GM08714 (cell line): Measurements from ENCODE around the gene TXNDC2.
"Not testable (repeated sequence)": the region's sequence is repeated elsewhere in the genome, so short reads cannot be mapped to it uniquely, and the experiment has no call there.

Source experiments
- H3K4me3 ChIP-seq: fragments of 200-500 bp; sonication (Bioruptor generic); 2 replicates; pipeline ENCODE4 v1.5.1; 2014; ENCODE audit warnings: mild to moderate bottlenecking, low read length, inconsistent platforms
- ZNF274 ChIP-seq: IDR thresholded peaks from 2 replicates; pipeline ENCODE4 v1.6.1; 2012; ENCODE audit warnings: mild to moderate bottlenecking, low read depth, low read length

The TXNDC2 gene

DNA sequence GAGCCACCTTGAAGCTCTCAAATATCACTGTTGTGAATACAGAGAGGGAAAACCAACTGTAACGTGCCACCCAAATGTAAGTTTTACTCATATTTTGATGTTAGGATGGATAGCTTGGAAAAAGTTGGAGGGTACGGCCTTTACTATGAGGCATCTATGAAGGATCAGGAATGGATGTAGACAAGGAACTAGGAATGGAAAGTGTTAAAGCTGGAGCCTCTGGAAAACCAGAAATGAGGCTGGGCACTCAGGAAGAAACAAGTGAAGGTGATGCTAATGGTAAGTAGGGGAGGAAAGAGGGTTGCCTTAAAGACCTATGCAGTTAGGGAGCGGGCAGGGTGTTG, 204 bp downstream of the TXNDC2 start:
- no peak overlapping the region for H3K4me3 ChIP-seq
- TF ChIP-seq ZNF274 = no peak

DNA sequence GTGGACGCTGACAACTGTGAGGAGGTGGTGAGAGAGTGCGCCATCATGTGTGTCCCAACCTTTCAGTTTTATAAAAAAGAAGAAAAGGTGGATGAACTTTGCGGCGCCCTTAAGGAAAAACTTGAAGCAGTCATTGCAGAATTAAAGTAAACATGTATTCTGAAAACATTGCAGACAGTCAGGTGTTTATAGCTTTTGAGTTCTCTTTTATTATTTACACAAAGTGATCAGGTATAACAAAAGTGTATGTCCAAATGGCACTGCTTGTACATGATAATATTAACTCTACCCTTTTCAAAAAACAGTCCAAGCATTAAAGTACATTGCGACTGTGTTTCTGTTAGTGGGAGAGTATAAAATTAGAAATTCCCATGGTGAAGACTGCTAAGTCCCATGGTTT, 2.2 kb downstream of the TXNDC2 start:
- TF ChIP-seq ZNF274 = no peak

DNA sequence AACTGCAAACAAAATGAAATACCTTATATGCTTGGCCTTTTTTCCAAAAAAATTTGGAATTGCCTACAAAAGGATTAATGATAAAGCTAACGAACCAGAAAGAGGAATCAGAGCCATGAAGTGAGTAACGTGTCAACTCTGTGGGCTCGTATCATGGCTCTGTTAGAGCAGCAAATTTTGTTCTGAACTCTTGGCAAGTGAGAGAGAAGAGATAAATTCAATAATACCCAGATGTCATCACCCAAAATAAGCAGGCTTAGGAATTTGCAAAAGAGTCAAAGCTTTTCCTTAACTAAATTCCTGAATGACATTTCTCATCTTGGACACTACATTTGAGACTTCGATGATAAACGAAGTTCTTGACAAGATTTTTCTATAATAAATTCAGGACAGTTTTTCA, 4.4 kb downstream of the TXNDC2 start:
- no peak overlapping the region for H3K4me3 ChIP-seq
- TF ChIP-seq ZNF274 = no peak

More for the DNA sequence above, 2.2 kb downstream of the TXNDC2 start:
- H3K4me3 ChIP-seq = no peak overlapping the region

DNA sequence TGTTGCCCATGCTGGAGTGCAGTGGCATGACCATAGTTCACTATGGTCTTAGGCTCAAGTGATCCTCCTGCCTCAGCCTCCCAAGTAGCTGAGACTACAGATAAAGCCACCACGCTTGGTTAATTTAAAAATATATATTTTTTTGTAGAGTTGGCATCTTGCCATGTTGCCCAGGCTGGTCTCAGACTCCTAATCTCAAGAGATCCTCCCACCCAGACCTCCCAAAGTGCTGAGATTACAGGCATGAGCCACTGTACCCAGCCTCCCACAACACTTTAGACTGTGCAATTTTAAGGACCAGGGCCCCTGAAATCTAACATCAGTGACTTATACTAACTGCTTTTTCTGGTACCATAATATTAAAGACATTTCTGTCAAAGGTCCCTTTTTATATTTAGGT, 5.2 kb downstream of the TXNDC2 start:
- no peak overlapping the region for H3K4me3 ChIP-seq
- TF ChIP-seq ZNF274 = no peak

DNA sequence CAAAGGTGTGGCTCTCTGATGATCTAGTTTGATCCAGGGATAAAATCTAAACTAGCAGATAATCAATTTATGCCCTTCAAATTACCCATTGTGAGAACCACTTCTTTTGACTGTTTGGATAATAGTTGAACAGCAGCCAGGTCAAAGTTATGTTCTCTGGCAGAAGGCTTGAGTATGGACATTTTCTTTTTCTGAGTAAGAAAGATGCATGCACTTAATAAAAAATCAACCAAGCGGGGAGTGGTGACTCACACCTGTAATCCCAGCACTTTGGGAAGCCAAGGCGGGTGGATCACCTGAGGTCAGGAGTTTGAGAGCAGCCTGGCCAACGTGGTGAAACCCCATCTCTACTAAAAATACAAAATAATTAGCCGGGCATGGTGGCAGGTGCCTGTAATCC, 5.7 kb downstream of the TXNDC2 start:
- H3K4me3 ChIP-seq = not testable (repeated sequence)

DNA sequence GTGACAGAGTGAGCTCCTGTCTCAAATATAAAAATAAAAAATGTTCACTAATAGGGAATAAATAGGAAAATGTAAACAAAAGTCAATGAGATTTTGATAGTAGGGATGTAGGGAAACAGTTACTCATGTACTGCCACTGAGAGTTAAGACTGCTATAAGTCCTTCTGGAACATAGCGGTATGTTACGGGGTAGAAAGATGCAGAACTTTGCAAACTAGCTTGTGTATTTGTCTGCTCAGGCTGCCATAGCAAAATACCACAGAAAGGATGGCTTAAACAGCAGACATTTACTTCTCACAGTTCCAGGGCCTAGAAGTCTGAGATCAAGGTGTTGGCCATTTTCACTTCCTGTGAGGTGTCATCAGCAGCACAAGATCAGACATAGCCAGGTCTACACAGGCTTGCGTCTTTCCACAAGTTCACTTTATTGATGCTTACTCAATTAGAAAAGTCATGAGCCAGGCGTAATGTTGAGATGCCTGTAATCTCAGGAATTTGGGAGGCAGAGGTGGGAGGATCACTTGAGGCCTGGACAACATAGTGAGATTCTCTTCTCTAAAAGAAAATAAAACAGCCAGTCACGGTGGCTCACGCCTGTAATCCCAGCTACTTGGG, 8.8 kb downstream of the TXNDC2 start:
- no peak for TF ChIP-seq ZNF274
- H3K4me3 ChIP-seq = no peak overlapping the region

DNA sequence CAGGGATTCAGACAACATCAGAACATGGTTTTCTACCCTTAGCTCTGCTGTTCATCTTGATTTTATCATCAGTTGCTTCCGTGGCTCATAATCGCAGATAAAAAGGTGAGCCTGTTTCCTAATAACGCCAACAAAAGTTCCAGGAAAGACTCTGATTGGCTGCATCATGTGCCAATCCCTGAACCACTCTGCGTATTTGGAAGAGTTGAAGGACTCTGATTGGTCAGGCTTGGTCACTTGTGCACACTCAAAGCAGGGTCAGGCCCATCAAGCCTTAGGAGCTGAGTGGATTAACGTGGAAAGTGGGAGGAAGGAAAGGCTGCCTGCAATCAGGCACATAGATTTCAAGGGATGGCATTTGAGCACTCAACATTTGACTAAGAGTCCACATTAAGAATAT, 11.4 kb downstream of the TXNDC2 start:
- no peak overlapping the region for H3K4me3 ChIP-seq
- no peak for TF ChIP-seq ZNF274

DNA sequence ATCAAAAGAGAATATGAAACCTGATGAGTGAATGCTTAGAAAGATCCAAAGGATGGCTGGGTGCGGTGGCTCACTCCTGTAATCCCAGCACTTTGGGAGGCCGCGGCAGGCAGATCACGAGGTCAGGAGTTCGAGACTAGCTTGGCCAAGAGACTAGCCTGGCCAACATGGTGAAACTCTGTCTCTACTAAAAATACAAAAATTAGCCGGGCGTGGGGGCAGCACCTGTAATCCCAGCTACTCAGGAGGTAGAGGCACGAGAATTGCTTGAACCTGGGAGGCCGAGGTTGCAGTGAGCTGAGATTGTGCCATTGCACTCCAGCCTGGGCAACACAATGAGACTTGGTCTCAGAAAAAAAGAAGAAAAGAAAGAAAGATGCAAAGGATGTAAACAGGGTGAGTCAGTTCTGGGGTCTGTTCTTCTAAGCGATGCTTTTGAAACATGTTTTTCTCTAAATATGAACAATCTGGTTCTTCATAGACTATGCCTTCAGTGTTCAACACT, 12.1 kb downstream of the TXNDC2 start:
- not testable (repeated sequence) for H3K4me3 ChIP-seq

DNA sequence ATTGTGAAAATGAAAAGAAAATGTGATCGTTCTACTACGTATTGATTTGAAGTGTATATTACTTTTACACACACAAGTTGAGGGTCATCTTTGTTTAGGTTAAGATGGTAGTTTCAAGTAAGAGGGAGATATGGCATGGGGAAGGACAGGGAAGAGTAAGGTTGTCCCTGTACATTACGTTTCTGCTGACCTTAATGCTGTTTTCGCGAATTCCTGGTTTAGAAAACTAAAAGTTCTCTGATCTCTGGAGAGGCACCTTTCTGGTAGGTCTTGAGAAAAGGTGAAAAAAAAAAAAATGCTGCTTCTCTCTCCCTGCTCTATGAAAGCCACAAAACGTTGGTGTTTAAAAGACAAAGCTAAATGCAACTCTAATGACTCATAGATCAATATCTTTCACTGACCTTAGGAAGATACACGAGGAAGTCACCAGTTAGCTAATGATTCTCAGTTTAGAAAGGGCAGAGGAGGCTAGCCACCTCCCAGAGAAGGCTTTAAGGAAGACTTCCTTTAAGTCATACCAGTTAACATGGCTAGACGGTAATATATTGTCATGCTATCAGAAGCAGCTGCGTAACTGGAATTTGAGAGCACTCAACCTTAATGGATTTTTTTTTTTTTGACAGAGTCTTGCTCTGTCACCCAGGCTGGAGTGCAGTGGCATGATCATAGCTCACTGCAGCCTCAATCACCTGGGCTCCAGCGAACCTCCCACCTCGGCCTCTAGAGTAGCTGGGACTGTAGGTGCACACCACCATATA, 13.2 kb downstream of the TXNDC2 start:
- TF ChIP-seq ZNF274 = no peak
- H3K4me3 ChIP-seq = no peak overlapping the region

DNA sequence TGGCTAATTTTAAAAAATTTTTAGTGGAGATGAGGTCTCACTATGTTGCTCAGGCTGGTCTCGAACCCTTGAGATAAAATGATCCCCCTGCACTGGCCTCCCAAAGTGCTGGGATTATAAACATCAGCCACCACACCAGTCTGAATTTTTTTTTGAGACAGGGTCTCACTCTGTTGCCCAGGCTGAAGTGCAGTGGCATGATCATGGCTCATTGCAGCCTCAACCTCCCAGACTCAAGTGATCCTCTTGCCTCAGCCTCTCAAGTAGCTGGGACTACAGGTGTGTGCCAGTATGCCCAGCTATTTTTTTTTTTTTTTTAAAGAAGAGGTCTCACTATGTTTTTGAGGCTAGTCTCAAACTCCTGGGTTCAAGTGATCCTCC, 13.8 kb downstream of the TXNDC2 start:
- not testable (repeated sequence) for H3K4me3 ChIP-seq

DNA sequence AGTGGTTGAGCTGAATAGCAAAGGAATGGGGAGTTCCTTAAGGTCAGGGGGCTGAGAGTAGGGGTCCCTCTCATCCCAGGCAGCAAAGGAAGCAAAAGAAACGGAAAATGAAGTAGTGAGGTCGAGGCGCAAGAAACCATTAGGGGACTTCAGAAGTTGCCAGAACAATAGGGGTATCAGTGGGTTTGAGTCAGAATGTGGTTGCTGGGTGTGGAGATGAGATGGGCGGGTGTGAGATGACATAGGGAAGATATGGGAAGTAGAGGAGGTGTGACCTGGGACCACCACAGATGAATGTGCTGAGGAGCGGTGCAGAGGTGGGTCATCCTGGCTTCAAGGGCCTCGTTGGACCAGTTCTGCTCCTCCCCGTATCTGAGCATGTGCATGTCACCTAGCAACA, 14.9 kb downstream of the TXNDC2 start:
- H3K4me3 ChIP-seq = no peak overlapping the region

DNA sequence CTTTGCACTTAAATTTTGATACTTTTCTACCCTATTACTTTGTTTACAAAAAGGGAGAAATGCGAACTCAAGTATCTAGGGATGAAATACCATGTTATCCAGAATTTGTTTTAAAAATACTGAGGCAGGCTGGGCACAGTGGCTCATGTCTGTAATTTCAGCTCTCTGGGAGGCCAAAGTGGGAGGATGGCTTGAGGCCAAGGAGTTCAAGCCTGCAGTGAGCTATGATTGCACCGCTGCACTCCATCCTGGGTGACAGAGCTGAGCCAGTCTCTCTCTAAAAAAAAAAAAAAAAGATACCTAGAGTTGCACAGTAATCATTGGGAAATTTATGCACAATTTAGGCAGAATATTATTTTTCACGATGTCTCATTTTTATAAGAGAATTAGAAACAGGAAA, 15.6 kb downstream of the TXNDC2 start:
- no peak for TF ChIP-seq ZNF274
- no peak overlapping the region for H3K4me3 ChIP-seq

More for the DNA sequence above, 14.9 kb downstream of the TXNDC2 start:
- no peak for TF ChIP-seq ZNF274

DNA sequence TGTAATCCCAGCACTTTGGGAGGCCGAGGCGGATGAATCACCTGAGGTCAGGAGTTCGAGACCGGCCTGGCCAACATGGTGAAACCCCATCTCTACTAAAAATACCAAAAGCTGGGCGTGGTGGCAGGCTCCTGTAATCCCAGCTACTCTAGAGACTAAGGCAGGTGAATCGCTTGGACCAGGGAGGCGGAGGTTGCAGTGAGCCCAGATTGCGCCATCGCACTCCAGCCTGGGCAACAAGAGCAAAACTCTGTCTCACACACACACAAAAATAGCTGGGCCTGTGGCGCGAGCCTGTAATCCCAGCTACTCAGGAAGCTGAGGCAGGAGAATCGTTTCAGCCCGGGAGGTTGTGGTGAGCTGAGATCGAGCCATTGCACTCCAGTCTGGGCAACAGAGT, 16.5 kb downstream of the TXNDC2 start:
- not testable (repeated sequence) for H3K4me3 ChIP-seq

DNA sequence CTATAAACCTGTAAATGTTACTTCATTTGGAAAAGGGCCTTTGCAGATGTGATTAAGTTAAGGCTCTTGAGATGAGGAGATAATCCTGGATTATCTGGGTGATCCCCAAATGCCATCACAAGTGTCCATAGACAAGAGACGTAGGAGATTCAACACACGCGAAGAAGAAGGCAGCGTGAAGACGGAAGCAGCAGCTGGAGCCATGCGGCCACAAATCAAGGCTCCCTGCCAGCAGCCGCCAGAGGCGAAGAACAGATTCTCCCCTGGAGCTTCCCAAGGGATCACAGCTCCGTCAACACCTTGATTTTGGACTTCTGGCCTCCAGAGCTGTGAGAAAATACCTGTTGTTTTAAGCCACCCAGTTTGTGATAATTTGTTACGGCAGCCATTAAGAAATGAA, 17.1 kb downstream of the TXNDC2 start:
- TF ChIP-seq ZNF274 = no peak
- H3K4me3 ChIP-seq = no peak overlapping the region

DNA sequence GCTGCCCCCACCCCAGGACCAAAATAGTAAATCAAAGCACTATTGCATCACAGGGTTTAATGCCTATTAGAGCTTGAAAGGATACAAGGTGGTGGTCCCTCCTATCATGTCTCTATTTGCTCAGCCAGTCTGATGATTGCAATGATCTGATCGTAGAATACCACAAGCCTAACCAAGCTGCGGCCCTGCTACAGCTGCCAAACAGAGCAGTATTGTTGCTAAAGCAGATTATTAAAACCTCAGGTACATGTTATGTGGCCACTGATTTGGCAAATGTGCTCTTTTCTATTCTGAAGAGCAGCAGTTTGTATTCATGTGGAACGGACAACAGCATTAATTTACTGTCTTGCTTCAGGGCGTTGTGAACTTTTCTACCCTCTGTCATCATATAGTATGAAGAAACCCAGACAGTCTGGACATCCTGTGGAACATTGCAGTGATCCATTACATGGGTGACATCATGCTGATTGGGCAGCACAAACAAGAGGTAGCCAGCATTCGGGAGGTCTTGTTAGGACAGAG, 19.7 kb downstream of the TXNDC2 start:
- H3K4me3 ChIP-seq = no peak overlapping the region
- TF ChIP-seq ZNF274 = no peak

DNA sequence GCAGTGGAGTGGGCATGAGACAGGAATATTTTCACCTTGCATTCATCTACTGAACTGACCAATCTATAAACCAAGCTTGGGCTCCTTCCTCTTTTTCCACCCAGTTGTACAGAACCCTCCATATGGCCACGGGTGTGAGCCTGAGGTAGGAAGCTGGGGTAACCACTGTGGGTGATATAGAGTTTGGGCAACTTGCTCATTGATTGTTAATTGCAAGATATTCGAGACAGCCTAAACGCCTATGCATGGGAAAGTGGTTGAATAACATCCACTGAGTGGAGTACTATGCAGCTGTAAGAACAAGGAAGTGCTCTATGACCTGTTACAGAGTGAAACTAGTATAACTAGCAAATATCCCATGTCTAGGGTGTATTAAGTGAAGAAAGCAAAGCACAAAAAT, 20.7 kb downstream of the TXNDC2 start:
- no peak for TF ChIP-seq ZNF274
- no peak overlapping the region for H3K4me3 ChIP-seq
